Activated CD4-positive, alpha-beta T cell treated with anti-CD3 and anti-CD28 coated beads, Interleukin-2, amount 10 ng/mL, durations not matched to agents 24 days and 14 days (primary cell): ENCODE data around the gene CCHCR1. TPM values are rescaled to one million over a fixed set of nuclear protein-coding genes. Genes with fewer than 3 reads are reported as not detected.

Experiments
- DNase-seq: peaks from one replicate; pipeline ENCODE4 v3.0.0; 2022
- H3K27ac Mint-ChIP-seq: one replicate; pipeline ENCODE4 v1.8.0; 2022; ENCODE audit warnings: mild to moderate bottlenecking, mixed read lengths
- H3K27me3 Mint-ChIP-seq: one replicate; pipeline ENCODE4 v1.8.0; 2022; ENCODE audit warnings: mixed read lengths
- H3K36me3 Mint-ChIP-seq: one replicate; pipeline ENCODE4 v1.8.0; 2022; ENCODE audit warnings: low read depth, mild to moderate bottlenecking, mixed read lengths
- H3K4me1 Mint-ChIP-seq: one replicate; pipeline ENCODE4 v1.8.0; 2021; ENCODE audit warnings: mixed read lengths
- H3K4me3 Mint-ChIP-seq: one replicate; pipeline ENCODE4 v1.8.0; 2022; ENCODE audit warnings: mild to moderate bottlenecking, moderate library complexity, mixed read lengths
- H3K9me3 Mint-ChIP-seq: one replicate; pipeline ENCODE4 v1.8.0; 2021; ENCODE audit warnings: mixed read lengths
- intact Hi-C: fragments of 100-400 bp; cut with micrococcal nuclease; formaldehyde crosslinking; loops from one replicate; pipeline ENCODE4 v1.15.1; 2023
- total RNA-seq: library from RNA; stranded (reverse); gene quantifications from 2 replicates; pipeline ENCODE4 v1.2.3, GENCODE V29; 2022

The CCHCR1 gene
- total RNA-seq, 1 donor from 2014 or later = 52.7 TPM

- DNase-seq = no peak
- no peaks in the 10 kb centered on the region for H3K9me3 Mint-ChIP-seq
- H3K36me3 Mint-ChIP-seq = no peaks in the 10 kb centered on the region
- H3K27ac Mint-ChIP-seq = no peak overlapping the region
- intact Hi-C loops = no loop called here
- peaks cover 9% of the 10 kb centered on the region for H3K27me3 Mint-ChIP-seq
- peaks cover 4% of the 10 kb centered on the region for H3K4me1 Mint-ChIP-seq
- H3K4me3 Mint-ChIP-seq = no peak overlapping the region
Observed at GRCh38 chr6:31122791-31123706, 34.6 kb downstream of the CCHCR1 start.

- Mint-ChIP-seq H3K27ac (no peak overlapping the region), H3K36me3 (no peaks in the 10 kb centered on the region), H3K27me3 (peaks cover 7% of the 10 kb centered on the region), H3K4me1 (no peaks in the 10 kb centered on the region), H3K4me3 (no peak overlapping the region), H3K9me3 (no peaks in the 10 kb centered on the region)
- intact Hi-C loops = no loop called here
- DNase-seq = no peak
Observed at GRCh38 chr6:31121131-31121790, 36.3 kb downstream of the CCHCR1 start.

- intact Hi-C loops = no loop called here
- Mint-ChIP-seq H3K36me3 (no peaks in the 10 kb centered on the region), H3K27me3 (peaks cover 11% of the 10 kb centered on the region), H3K4me3 (no peak within 1 kb of the TSS), H3K27ac (no peak within 1 kb of the TSS), H3K4me1 (no peaks in the 10 kb centered on the region), H3K9me3 (no peaks in the 10 kb centered on the region)
- DNase-seq = no peak
Observed at GRCh38 chr6:31120151-31120915, 37.3 kb downstream of the CCHCR1 start, which contains the start of gene CDSN. Gene CDSN, minus strand, starts transcription at chr6:31120446. Its CDS starts 27 bp downstream, at chr6:31120419.

- no peaks in the 10 kb centered on the region for H3K4me1 Mint-ChIP-seq
- H3K27ac Mint-ChIP-seq = no peak overlapping the region
- peaks cover 12% of the 10 kb centered on the region for H3K27me3 Mint-ChIP-seq
- H3K9me3 Mint-ChIP-seq = no peaks in the 10 kb centered on the region
- no peaks in the 10 kb centered on the region for H3K36me3 Mint-ChIP-seq
- no peak overlapping the region for H3K4me3 Mint-ChIP-seq
- intact Hi-C loops = no loop called here
- DNase-seq = no peak
Observed at GRCh38 chr6:31118178-31118577, 39.4 kb downstream of the CCHCR1 start.

- Mint-ChIP-seq H3K9me3 (no peaks in the 10 kb centered on the region), H3K4me1 (no peaks in the 10 kb centered on the region), H3K4me3 (no peak overlapping the region), H3K36me3 (no peaks in the 10 kb centered on the region), H3K27ac (no peak overlapping the region), H3K27me3 (peaks cover 12% of the 10 kb centered on the region)
- intact Hi-C loops = no loop called here
- DNase-seq = no peak
Observed at GRCh38 chr6:31116661-31117385, 40.8 kb downstream of the CCHCR1 start.

- Mint-ChIP-seq H3K4me3 (no peak overlapping the region), H3K4me1 (no peaks in the 10 kb centered on the region), H3K9me3 (no peaks in the 10 kb centered on the region), H3K36me3 (no peaks in the 10 kb centered on the region), H3K27me3 (peaks cover 12% of the 10 kb centered on the region), H3K27ac (no peak overlapping the region)
- intact Hi-C loops = no loop called here
- no peak for DNase-seq
Observed at GRCh38 chr6:31115941-31116560, 41.6 kb downstream of the CCHCR1 start.

- H3K4me1 Mint-ChIP-seq = no peaks in the 10 kb centered on the region
- intact Hi-C loops = no loop called here
- no peak overlapping the region for H3K27ac Mint-ChIP-seq
- peaks cover 14% of the 10 kb centered on the region for H3K27me3 Mint-ChIP-seq
- no peak overlapping the region for H3K4me3 Mint-ChIP-seq
- no peaks in the 10 kb centered on the region for H3K36me3 Mint-ChIP-seq
- H3K9me3 Mint-ChIP-seq = no peaks in the 10 kb centered on the region
- DNase-seq = no peak
Observed at GRCh38 chr6:31114970-31115849, 42.4 kb downstream of the CCHCR1 start.

GRCh38 chr6:31114541-31114878, 43.1 kb downstream of the CCHCR1 start, which contains the start of gene PSORS1C1:
Gene PSORS1C1, plus strand, starts transcription at chr6:31114800. Its CDS starts 14,833 bp downstream, at chr6:31129633.
- Mint-ChIP-seq H3K4me3 (no peak within 1 kb of the TSS), H3K27ac (no peak within 1 kb of the TSS), H3K27me3 (peaks cover 21% of the 10 kb centered on the region)

GRCh38 chr6:31113861-31114540, 43.6 kb downstream of the CCHCR1 start:
- no peaks in the 10 kb centered on the region for H3K9me3 Mint-ChIP-seq
- H3K27ac Mint-ChIP-seq = no peak overlapping the region
- H3K4me3 Mint-ChIP-seq = no peak overlapping the region
- DNase-seq = no peak
- H3K4me1 Mint-ChIP-seq = no peaks in the 10 kb centered on the region
- peaks cover 20% of the 10 kb centered on the region for H3K27me3 Mint-ChIP-seq
- intact Hi-C loops = no loop called here
- no peaks in the 10 kb centered on the region for H3K36me3 Mint-ChIP-seq

More at GRCh38 chr6:31114541-31114878, 43.1 kb downstream of the CCHCR1 start, which contains the start of gene PSORS1C1:
- Mint-ChIP-seq H3K4me1 (no peaks in the 10 kb centered on the region), H3K9me3 (no peaks in the 10 kb centered on the region), H3K36me3 (no peaks in the 10 kb centered on the region)
- intact Hi-C loops = no loop called here
- DNase-seq = no peak

- peaks cover 17% of the 10 kb centered on the region for H3K27me3 Mint-ChIP-seq
- no peaks in the 10 kb centered on the region for H3K4me1 Mint-ChIP-seq
- H3K27ac Mint-ChIP-seq = no peak within 1 kb of the TSS
- no peak within 1 kb of the TSS for H3K4me3 Mint-ChIP-seq
- DNase-seq = no peak
- H3K36me3 Mint-ChIP-seq = no peaks in the 10 kb centered on the region
- no peaks in the 10 kb centered on the region for H3K9me3 Mint-ChIP-seq
- intact Hi-C loops = no loop called here
Observed at GRCh38 chr6:31112478-31112877, 45.1 kb downstream of the CCHCR1 start, which contains the start of gene C6orf15. Gene C6orf15, minus strand, starts transcription at chr6:31112575. Its CDS starts 20 bp downstream, at chr6:31112555.

- H3K27ac Mint-ChIP-seq = no peak overlapping the region
- H3K27me3 Mint-ChIP-seq = peaks cover 17% of the 10 kb centered on the region
- H3K4me3 Mint-ChIP-seq = no peak overlapping the region
- no peaks in the 10 kb centered on the region for H3K4me1 Mint-ChIP-seq
- intact Hi-C loops = no loop called here
- H3K9me3 Mint-ChIP-seq = no peaks in the 10 kb centered on the region
- no peaks in the 10 kb centered on the region for H3K36me3 Mint-ChIP-seq
- DNase-seq = no peak
Observed at GRCh38 chr6:31111712-31112111, 45.9 kb downstream of the CCHCR1 start.
